Measurements from ENCODE around the gene PDE1C.
"Not testable (repeated sequence)": the region's sequence is repeated elsewhere in the genome, so short reads cannot be mapped to it uniquely, and the experiment has no call there.

Gene PDE1C

GRCh38 chr7:31852462-31852861 lies 217.7 kb downstream of the PDE1C start:
- TF ChIP-seq POLR2A (IDR thresholded peaks at IDR 0.05; ENCODE audit: low read depth, low read length): no peak
- FAIRE-seq (no peak), DNase-seq (ENCODE audit: insufficient read length, low spot score) (no peak)

DNA sequence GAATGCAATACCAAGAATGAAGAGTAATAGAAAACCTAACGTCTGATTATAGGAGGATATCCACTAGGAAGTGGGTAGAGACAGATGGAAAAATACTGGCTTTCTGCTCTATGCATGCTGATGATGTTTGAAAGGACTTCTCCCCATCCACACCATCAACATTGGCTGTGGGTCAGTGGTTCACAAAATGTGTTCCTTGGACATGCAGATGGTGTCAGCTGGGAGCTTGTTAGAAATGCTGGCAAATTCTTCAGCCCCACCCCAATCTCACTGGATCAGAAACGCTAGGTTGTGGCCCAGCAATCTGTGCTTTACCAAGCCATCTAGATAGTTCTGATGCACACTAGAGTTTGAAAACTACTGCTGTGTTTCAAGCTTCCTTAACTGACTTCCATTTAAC lies 219.1 kb downstream of the PDE1C start:
- no peak for TF ChIP-seq POLR2A (IDR thresholded peaks at IDR 0.05; ENCODE audit: low read depth, low read length)
- DNase-seq (ENCODE audit: insufficient read length, low spot score) (no peak), FAIRE-seq (no peak)

GRCh38 chr7:31850601-31851000 lies 219.6 kb downstream of the PDE1C start:
- FAIRE-seq (no peak), DNase-seq (ENCODE audit: insufficient read length, low spot score) (no peak)
- no peak for TF ChIP-seq POLR2A (IDR thresholded peaks at IDR 0.05; ENCODE audit: low read depth, low read length)

DNA sequence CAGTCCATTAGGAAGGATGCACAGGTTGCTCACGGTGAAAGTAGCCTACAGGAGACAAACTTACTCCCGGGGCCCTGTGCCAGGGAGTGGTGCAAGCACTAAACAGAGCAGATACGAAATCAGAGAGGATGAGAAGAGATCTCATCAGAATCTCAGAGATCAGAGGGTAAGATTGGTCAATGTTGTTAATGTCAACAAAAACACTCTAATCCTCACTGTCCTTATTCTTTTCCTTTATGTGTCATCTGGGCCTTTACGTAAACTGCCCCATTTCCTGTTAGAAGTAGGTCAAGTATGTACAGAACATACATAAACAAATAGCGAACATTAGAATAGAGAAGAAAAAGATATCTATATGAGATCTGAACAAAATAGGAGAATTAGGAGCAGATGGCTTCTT lies 220.1 kb downstream of the PDE1C start:
- no peak for TF ChIP-seq POLR2A (IDR thresholded peaks at IDR 0.05; ENCODE audit: low read depth, low read length)
- DNase-seq (ENCODE audit: insufficient read length, low spot score) (no peak), FAIRE-seq (no peak)

GRCh38 chr7:31835471-31835870 lies 234.7 kb downstream of the PDE1C start:
- FAIRE-seq (no peak), DNase-seq (ENCODE audit: insufficient read length, low spot score) (no peak)
- TF ChIP-seq POLR2A (IDR thresholded peaks at IDR 0.05; ENCODE audit: low read depth, low read length): no peak

- FAIRE-seq; DNase-seq (ENCODE audit: insufficient read length, low spot score): not testable (repeated sequence)
Observed at GRCh38 chr7:31833625-31834024, 236.6 kb downstream of the PDE1C start.

DNA sequence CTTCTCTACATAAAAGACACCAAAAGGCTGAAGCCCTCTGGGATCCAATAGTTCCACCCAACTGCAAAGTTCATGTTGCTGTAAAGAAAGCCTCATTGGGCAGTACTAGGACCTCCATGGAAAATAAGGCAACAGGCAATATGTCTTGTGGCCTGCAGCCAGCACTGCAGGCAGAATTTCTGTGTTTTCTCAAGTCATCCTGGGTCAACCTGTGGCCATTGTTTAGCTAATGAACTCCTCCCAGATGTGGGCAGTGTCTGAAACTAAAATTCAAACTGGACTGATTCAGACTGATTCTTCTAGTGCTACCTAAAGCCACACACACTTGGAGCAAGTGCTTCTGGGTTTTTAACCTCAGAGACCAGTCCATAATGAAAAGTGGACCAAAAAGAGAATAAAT lies 241.7 kb downstream of the PDE1C start:
- no peak for DNase-seq (ENCODE audit: insufficient read length, low spot score)
- FAIRE-seq: no peak
- no peak for TF ChIP-seq POLR2A (IDR thresholded peaks at IDR 0.05; ENCODE audit: low read depth, low read length)

GRCh38 chr7:31825576-31825975 lies 244.6 kb downstream of the PDE1C start:
- DNase-seq (ENCODE audit: insufficient read length, low spot score) (no peak), FAIRE-seq (no peak)
- TF ChIP-seq POLR2A (IDR thresholded peaks at IDR 0.05; ENCODE audit: low read depth, low read length): no peak

DNA sequence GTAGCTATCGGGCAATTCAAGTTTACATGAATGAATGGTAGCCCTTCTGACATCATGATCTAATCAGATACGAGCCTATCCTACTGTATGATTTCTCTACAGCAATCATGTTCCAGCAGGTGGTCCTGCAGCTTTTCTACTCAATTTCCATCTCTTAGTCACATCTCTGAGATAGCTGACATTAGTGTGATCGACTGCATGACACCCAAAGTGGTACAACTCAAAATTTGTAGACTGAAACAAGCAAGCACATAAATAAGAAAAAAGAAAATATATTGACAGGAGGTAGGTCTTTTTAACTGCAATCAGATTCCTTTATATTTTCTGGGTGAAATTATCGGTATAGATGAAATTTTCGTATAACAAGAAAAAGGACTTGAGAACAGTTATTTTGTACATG lies 251.2 kb downstream of the PDE1C start:
- no peak for TF ChIP-seq POLR2A (IDR thresholded peaks at IDR 0.05; ENCODE audit: low read depth, low read length)
- no peak for DNase-seq (ENCODE audit: insufficient read length, low spot score)
- no peak for FAIRE-seq

GRCh38 chr7:31816810-31817209 lies 253.4 kb downstream of the PDE1C start:
- no peak for FAIRE-seq
- TF ChIP-seq POLR2A (IDR thresholded peaks at IDR 0.05; ENCODE audit: low read depth, low read length): no peak
- DNase-seq (ENCODE audit: insufficient read length, low spot score): no peak

DNA sequence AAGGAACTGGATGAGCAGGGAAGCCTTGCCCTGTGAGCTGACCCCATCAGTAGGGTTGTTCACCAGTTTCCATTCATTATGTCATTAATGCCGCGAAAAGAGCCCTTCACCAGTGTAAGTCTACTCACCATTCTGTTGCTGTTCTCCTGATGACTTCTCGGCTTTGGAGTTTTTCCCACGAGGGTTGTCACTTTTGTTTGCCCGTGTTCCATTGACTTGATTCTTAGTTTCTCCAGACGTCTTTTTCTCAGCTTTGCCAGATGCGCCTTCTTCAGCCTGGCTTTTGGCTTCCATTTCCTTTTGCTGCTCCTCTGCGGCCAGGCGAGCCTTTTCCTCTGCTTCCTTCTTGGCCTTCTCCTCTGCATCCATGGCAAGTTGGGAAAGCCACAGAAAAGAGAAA lies 254.4 kb downstream of the PDE1C start:
- DNase-seq (ENCODE audit: insufficient read length, low spot score) (no peak), FAIRE-seq (no peak)
- no peak for TF ChIP-seq POLR2A (IDR thresholded peaks at IDR 0.05; ENCODE audit: low read depth, low read length)

- DNase-seq (ENCODE audit: insufficient read length, low spot score) (no peak), FAIRE-seq (no peak)
- TF ChIP-seq POLR2A (IDR thresholded peaks at IDR 0.05; ENCODE audit: low read depth, low read length): no peak
Observed at GRCh38 chr7:31814187-31814586, 256.0 kb downstream of the PDE1C start.

GRCh38 chr7:31811650-31812461 lies 258.4 kb downstream of the PDE1C start:
- FAIRE-seq (no peak), DNase-seq (ENCODE audit: insufficient read length, low spot score) (no peak)
- no peak for TF ChIP-seq POLR2A (IDR thresholded peaks at IDR 0.05; ENCODE audit: low read depth, low read length)

DNA sequence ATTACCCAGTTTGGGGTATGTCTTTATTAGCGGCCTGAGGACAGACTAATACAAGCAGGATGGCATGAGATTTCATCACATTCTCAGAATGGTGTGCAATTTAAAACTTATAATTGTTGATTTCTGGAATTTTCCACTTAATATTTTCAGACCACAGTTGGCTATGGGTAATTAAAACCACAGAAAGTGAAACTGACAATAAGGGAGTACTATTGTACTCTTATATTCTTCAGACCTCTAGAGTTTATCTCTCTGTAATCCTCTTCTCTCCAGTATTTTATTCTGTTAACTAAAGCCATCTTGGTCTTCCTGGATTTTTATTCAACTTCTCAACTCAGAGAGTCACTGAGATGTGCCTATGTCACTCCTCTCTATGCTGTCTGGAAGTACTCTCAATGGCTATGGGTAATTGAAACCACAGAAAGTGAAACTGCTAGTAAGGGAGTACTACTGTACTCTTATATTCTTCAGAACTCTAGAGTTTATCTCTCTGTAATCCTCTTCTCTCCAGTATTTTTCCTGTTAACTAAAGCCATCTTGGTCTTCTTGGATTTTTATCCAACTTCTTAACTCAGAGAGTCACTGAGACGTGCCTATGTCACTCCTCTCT lies 264.9 kb downstream of the PDE1C start:
- TF ChIP-seq POLR2A (IDR thresholded peaks at IDR 0.05; ENCODE audit: low read depth, low read length): no peak
- FAIRE-seq: peak; percentile 78
- no peak for DNase-seq (ENCODE audit: insufficient read length, low spot score)

DNA sequence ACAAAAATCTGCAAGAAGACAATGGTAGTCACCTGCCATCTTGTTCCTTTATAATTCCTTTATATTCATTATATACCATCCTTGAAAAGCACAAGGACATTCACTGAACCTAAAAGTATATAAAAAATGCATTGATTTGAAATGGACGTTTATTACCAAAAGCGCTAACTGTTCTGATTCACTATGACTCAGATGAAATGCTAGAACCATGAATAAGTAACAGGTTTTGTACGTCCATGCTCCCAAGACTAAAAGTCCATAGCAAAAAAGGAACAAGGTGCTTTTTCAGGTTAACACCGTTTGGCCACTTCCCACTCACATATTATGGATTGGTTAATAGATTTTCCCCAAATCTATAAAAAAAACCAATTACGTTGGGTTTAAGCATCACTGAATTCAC lies 273.8 kb downstream of the PDE1C start:
- DNase-seq (ENCODE audit: insufficient read length, low spot score) (no peak), FAIRE-seq (peak; percentile 89)
- TF ChIP-seq POLR2A (IDR thresholded peaks at IDR 0.05; ENCODE audit: low read depth, low read length): no peak

All from H54 (cell line).